Neural cell (in vitro differentiated cells): ENCODE data around the gene SVEP1. TPM values are rescaled to one million over a fixed set of nuclear protein-coding genes. Genes with fewer than 3 reads are reported as not detected.

Experiments
- H2AFZ ChIP-seq: fragments of 200-600, 300-800 bp; sonication (generic), shearing (Covaris generic); 2 replicates; pipeline ENCODE4 v1.6.0; 2014; ENCODE audit warnings: low read depth, mild to moderate bottlenecking, antibody characterized with exemption, low read length, moderate library complexity
- H3F3A ChIP-seq: fragments of 200-600 bp; shearing (Covaris generic); 2 replicates; pipeline ENCODE4 v1.6.1; 2016; ENCODE audit warnings: mild to moderate bottlenecking, moderate library complexity, mixed read lengths, antibody characterized with exemption, low read length; ENCODE audit not compliant: insufficient read depth, poor library complexity, severe bottlenecking
- H3K27ac ChIP-seq: fragments of 200-600, 300-800 bp; sonication (generic), shearing (Covaris generic); 2 replicates; pipeline ENCODE4 v1.5.1; 2014; ENCODE audit warnings: mild to moderate bottlenecking, low read length, moderate library complexity
- H3K27me3 ChIP-seq: fragments of 300-800, 200-600 bp; sonication (generic), shearing (Covaris generic); 2 replicates; pipeline ENCODE4 v1.6.0; 2014; ENCODE audit warnings: mild to moderate bottlenecking, low read depth, low read length, moderate library complexity; ENCODE audit not compliant: insufficient read depth
- H3K36me3 ChIP-seq: fragments of 300-800, 200-600 bp; sonication (generic), shearing (Covaris generic); 2 replicates; pipeline ENCODE4 v1.5.1; 2014; ENCODE audit warnings: mild to moderate bottlenecking, antibody characterized with exemption, low read length, moderate library complexity; ENCODE audit not compliant: insufficient read depth
- H3K4me2 ChIP-seq: fragments of 300-800, 200-600 bp; sonication (generic), shearing (Covaris generic); 2 replicates; pipeline ENCODE4 v1.6.0; 2014; ENCODE audit warnings: mild to moderate bottlenecking, low read length
- H3K4me3 ChIP-seq: fragments of 300-800, 200-600 bp; sonication (generic), shearing (Covaris generic); 2 replicates; pipeline ENCODE4 v1.5.1; 2014; ENCODE audit warnings: mild to moderate bottlenecking, low read length, moderate library complexity
- H3K79me2 ChIP-seq: fragments of 200-600 bp; shearing (Covaris generic); replicated peaks from 2 replicates; pipeline ENCODE4 v1.6.0; 2014; ENCODE audit warnings: mild to moderate bottlenecking, low read length, moderate library complexity; ENCODE audit not compliant: insufficient read depth
- H3K9ac ChIP-seq: fragments of 300-800, 200-600 bp; sonication (generic), shearing (Covaris generic); 2 replicates; pipeline ENCODE4 v1.6.1; 2016; ENCODE audit warnings: mild to moderate bottlenecking, low read length, mixed read lengths
- H3K9me2 ChIP-seq: fragments of 200-600 bp; shearing (Covaris generic); 2 replicates; pipeline ENCODE4 v1.6.1; 2016; ENCODE audit warnings: mild to moderate bottlenecking, low read length, mixed read lengths; ENCODE audit not compliant: insufficient read depth
- H3K9me3 ChIP-seq: fragments of 200-600, 300-800 bp; sonication (generic), shearing (Covaris generic); 2 replicates; pipeline ENCODE4 v1.6.1; 2016; ENCODE audit warnings: mild to moderate bottlenecking, mixed run types, low read length, moderate library complexity, mixed read lengths
- H4K20me1 ChIP-seq: fragments of 200-600 bp; shearing (Covaris generic); 2 replicates; pipeline ENCODE4 v1.6.1; 2016; ENCODE audit warnings: mild to moderate bottlenecking, mixed run types; ENCODE audit not compliant: insufficient read depth
- EP300 ChIP-seq: fragments of 450-650 bp; conservative IDR thresholded peaks from 2 replicates; pipeline ENCODE4 v1.6.1; 2014; ENCODE audit warnings: antibody characterized with exemption, mild to moderate bottlenecking, moderate library complexity; ENCODE audit not compliant: poor library complexity, severe bottlenecking
- EZH2 ChIP-seq: fragments of 200-600, 300-800 bp; shearing (Covaris generic), sonication (generic); IDR thresholded peaks from 2 replicates; pipeline ENCODE4 v1.6.1; 2014; ENCODE audit warnings: antibody characterized with exemption, low read length, borderline replicate concordance, mild to moderate bottlenecking; ENCODE audit not compliant: insufficient read depth, poor library complexity, severe bottlenecking
- MXI1 ChIP-seq: fragments of 450-650 bp; conservative IDR thresholded peaks from 2 replicates; pipeline ENCODE4 v1.6.1; 2014; ENCODE audit warnings: antibody characterized with exemption, mild to moderate bottlenecking; ENCODE audit not compliant: poor library complexity, severe bottlenecking
- POLR2AphosphoS5 ChIP-seq: IDR thresholded peaks from 2 replicates; pipeline ENCODE4 v1.6.1; 2012
- RAD21 ChIP-seq: fragments of 450-650 bp; conservative IDR thresholded peaks from 2 replicates; pipeline ENCODE4 v1.6.1; 2014; ENCODE audit warnings: antibody characterized with exemption, mild to moderate bottlenecking, moderate library complexity
- SMC3 ChIP-seq: fragments of 450-650 bp; conservative IDR thresholded peaks from 2 replicates; pipeline ENCODE4 v1.6.1; 2014; ENCODE audit warnings: antibody characterized with exemption, mild to moderate bottlenecking, moderate library complexity; ENCODE audit not compliant: poor library complexity
- TAF1 ChIP-seq: IDR thresholded peaks from 2 replicates; pipeline ENCODE4 v1.6.1; 2012; ENCODE audit warnings: low read depth
- polyA plus RNA-seq: library from polyadenylated mRNA; depleted of rRNA; stranded (reverse); fragments of >200 nt; gene quantifications from 2 replicates; pipeline ENCODE4 v1.2.3, GENCODE V29; 2014
- TF ChIP-seq, protein P1 (sequence below): fragments of 450-650 bp; IDR thresholded peaks from 2 replicates; pipeline ENCODE4 v1.5.1; 2014; ENCODE audit warnings: antibody characterized with exemption, mild to moderate bottlenecking, moderate library complexity; ENCODE audit not compliant: poor library complexity, severe bottlenecking
- TF ChIP-seq, protein P2 (sequence below): IDR thresholded peaks from 2 replicates; pipeline ENCODE4 v1.6.1; 2012; ENCODE audit warnings: borderline replicate concordance

SVEP1 gene
- polyA plus RNA-seq, 1 donor from 2014 or later = 0.10 TPM

DNA sequence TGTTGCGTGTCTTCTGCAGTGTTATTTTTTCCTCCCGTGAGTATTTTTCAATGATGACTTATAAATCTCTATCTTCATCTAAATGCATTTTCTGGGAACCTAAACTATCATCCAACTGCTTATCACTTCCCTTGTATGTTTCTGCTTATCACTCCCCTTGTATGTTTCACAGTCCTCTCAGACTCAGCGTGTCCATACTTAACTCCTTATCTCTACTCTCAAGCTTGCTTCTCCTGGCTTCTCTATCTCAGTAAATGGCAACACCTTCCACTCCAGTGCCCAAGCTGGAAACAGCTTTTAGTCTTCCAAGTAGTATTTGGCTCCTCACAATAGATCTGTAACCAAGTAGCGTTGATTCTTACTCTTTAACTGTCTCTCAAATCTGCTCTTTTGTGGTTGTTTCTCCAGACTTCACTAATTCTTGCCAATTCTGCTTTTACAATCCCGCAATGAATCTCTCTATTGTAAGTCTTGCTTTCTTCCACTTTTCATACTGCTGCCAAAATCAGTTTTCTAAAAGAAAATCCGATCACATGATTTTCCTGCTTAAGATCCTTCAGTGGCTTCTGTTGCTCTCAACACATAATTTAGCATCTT, 208.0 kb downstream of the SVEP1 start:
- Histone ChIP-seq H3K9me2 (no peaks in the 10 kb centered on the region), H2AFZ (no peak overlapping the region), H3K9ac (no peak overlapping the region), H3K27me3 (no peaks in the 10 kb centered on the region), H3K4me2 (no peak overlapping the region), H3K79me2 (no peaks in the 10 kb centered on the region), H3K4me3 (no peak overlapping the region), H3K27ac (no peak overlapping the region), H4K20me1 (no peaks in the 10 kb centered on the region), H3F3A (no peaks in the 10 kb centered on the region), H3K36me3 (no peaks in the 10 kb centered on the region), H3K9me3 (no peaks in the 10 kb centered on the region)
- no peak for TF ChIP-seq MXI1
- TF ChIP-seq, protein P1, sequence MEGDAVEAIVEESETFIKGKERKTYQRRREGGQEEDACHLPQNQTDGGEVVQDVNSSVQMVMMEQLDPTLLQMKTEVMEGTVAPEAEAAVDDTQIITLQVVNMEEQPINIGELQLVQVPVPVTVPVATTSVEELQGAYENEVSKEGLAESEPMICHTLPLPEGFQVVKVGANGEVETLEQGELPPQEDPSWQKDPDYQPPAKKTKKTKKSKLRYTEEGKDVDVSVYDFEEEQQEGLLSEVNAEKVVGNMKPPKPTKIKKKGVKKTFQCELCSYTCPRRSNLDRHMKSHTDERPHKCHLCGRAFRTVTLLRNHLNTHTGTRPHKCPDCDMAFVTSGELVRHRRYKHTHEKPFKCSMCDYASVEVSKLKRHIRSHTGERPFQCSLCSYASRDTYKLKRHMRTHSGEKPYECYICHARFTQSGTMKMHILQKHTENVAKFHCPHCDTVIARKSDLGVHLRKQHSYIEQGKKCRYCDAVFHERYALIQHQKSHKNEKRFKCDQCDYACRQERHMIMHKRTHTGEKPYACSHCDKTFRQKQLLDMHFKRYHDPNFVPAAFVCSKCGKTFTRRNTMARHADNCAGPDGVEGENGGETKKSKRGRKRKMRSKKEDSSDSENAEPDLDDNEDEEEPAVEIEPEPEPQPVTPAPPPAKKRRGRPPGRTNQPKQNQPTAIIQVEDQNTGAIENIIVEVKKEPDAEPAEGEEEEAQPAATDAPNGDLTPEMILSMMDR = no peak

DNA sequence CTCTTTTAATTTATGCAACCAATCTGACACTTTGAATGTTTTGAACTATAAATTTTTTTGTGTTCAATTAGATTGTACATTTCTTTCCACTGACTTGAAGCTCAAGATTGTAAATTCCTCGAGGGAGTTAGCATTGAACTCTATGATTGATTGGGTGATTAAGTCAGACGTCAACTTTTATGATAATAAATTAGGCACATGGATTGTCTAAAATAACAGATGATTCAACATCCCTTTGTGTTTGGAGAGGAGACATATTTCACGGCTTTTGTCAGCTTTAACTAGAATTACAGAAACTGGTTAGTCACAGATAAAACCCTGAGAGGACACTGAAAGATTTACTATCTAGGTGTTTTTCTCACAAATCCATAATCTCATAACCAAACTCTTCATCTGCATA, 209.2 kb downstream of the SVEP1 start:
- Histone ChIP-seq H3K79me2 (no peaks in the 10 kb centered on the region), H3K9me3 (no peaks in the 10 kb centered on the region), H2AFZ (no peak overlapping the region), H3K27ac (no peak overlapping the region), H4K20me1 (no peaks in the 10 kb centered on the region), H3K4me3 (no peak overlapping the region), H3F3A (no peaks in the 10 kb centered on the region), H3K9me2 (no peaks in the 10 kb centered on the region), H3K9ac (no peak overlapping the region), H3K36me3 (no peaks in the 10 kb centered on the region), H3K27me3 (no peaks in the 10 kb centered on the region), H3K4me2 (no peak overlapping the region)
- TF ChIP-seq EZH2 (no peak), POLR2AphosphoS5 (peak; percentile 39), TAF1 (no peak)
- TF ChIP-seq, protein P2, sequence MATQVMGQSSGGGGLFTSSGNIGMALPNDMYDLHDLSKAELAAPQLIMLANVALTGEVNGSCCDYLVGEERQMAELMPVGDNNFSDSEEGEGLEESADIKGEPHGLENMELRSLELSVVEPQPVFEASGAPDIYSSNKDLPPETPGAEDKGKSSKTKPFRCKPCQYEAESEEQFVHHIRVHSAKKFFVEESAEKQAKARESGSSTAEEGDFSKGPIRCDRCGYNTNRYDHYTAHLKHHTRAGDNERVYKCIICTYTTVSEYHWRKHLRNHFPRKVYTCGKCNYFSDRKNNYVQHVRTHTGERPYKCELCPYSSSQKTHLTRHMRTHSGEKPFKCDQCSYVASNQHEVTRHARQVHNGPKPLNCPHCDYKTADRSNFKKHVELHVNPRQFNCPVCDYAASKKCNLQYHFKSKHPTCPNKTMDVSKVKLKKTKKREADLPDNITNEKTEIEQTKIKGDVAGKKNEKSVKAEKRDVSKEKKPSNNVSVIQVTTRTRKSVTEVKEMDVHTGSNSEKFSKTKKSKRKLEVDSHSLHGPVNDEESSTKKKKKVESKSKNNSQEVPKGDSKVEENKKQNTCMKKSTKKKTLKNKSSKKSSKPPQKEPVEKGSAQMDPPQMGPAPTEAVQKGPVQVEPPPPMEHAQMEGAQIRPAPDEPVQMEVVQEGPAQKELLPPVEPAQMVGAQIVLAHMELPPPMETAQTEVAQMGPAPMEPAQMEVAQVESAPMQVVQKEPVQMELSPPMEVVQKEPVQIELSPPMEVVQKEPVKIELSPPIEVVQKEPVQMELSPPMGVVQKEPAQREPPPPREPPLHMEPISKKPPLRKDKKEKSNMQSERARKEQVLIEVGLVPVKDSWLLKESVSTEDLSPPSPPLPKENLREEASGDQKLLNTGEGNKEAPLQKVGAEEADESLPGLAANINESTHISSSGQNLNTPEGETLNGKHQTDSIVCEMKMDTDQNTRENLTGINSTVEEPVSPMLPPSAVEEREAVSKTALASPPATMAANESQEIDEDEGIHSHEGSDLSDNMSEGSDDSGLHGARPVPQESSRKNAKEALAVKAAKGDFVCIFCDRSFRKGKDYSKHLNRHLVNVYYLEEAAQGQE = no peak

DNA sequence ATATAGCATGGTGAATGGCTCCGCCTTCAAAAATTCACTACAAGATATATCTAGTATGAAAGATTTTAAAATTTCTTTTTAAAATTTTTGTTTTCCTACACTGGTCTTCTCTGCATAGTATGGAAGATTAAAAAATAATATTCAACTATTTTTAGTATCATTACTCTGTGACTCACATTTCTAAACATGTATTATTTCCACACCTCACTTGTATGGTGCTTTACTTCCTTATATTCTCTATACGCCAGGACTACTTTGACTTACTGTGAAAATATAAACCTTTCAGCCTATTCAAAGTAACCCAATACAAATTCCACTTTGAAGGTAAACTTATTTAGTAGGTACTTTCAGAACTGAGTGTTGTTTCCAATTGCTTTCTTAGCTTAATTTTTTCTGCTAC, 215.1 kb downstream of the SVEP1 start:
- no peak overlapping the region for H3K4me3 ChIP-seq
- no peak overlapping the region for H3K9ac ChIP-seq
- H3K36me3 ChIP-seq = no peaks in the 10 kb centered on the region
- H3K27ac ChIP-seq = no peak overlapping the region
- TF ChIP-seq EP300 (no peak), SMC3 (no peak), TAF1 (no peak), EZH2 (no peak), MXI1 (no peak), POLR2AphosphoS5 (no peak), RAD21 (no peak)
- TF ChIP-seq, protein P1 = no peak
- TF ChIP-seq, protein P2 = no peak
- H3F3A ChIP-seq = no peaks in the 10 kb centered on the region
- no peak overlapping the region for H3K4me2 ChIP-seq
- no peaks in the 10 kb centered on the region for H3K79me2 ChIP-seq
- no peaks in the 10 kb centered on the region for H3K9me3 ChIP-seq
- H3K9me2 ChIP-seq = no peaks in the 10 kb centered on the region
- H3K27me3 ChIP-seq = no peaks in the 10 kb centered on the region
- H4K20me1 ChIP-seq = no peaks in the 10 kb centered on the region
- no peak overlapping the region for H2AFZ ChIP-seq
